Neural cell (in vitro differentiated cells): ENCODE data around the gene SLCO3A1. TPM values are rescaled to one million over a fixed set of nuclear protein-coding genes. Genes with fewer than 3 reads are reported as not detected.
A peak's percentile ranks its signal among the peaks of the same experiment; 100 is the strongest.

Source experiments
- H2AFZ ChIP-seq: fragments of 200-600, 300-800 bp; sonication (generic), shearing (Covaris generic); 2 replicates; pipeline ENCODE4 v1.6.0; 2014; ENCODE audit warnings: low read depth, mild to moderate bottlenecking, antibody characterized with exemption, low read length, moderate library complexity
- H3F3A ChIP-seq: fragments of 200-600 bp; shearing (Covaris generic); 2 replicates; pipeline ENCODE4 v1.6.1; 2016; ENCODE audit warnings: mild to moderate bottlenecking, moderate library complexity, mixed read lengths, antibody characterized with exemption, low read length; ENCODE audit not compliant: insufficient read depth, poor library complexity, severe bottlenecking
- H3K27ac ChIP-seq: fragments of 200-600, 300-800 bp; sonication (generic), shearing (Covaris generic); 2 replicates; pipeline ENCODE4 v1.5.1; 2014; ENCODE audit warnings: mild to moderate bottlenecking, low read length, moderate library complexity
- H3K27me3 ChIP-seq: fragments of 300-800, 200-600 bp; sonication (generic), shearing (Covaris generic); 2 replicates; pipeline ENCODE4 v1.6.0; 2014; ENCODE audit warnings: mild to moderate bottlenecking, low read depth, low read length, moderate library complexity; ENCODE audit not compliant: insufficient read depth
- H3K36me3 ChIP-seq: fragments of 300-800, 200-600 bp; sonication (generic), shearing (Covaris generic); 2 replicates; pipeline ENCODE4 v1.5.1; 2014; ENCODE audit warnings: mild to moderate bottlenecking, antibody characterized with exemption, low read length, moderate library complexity; ENCODE audit not compliant: insufficient read depth
- H3K4me2 ChIP-seq: fragments of 300-800, 200-600 bp; sonication (generic), shearing (Covaris generic); 2 replicates; pipeline ENCODE4 v1.6.0; 2014; ENCODE audit warnings: mild to moderate bottlenecking, low read length
- H3K4me3 ChIP-seq: fragments of 300-800, 200-600 bp; sonication (generic), shearing (Covaris generic); 2 replicates; pipeline ENCODE4 v1.5.1; 2014; ENCODE audit warnings: mild to moderate bottlenecking, low read length, moderate library complexity
- H3K79me2 ChIP-seq: fragments of 200-600 bp; shearing (Covaris generic); replicated peaks from 2 replicates; pipeline ENCODE4 v1.6.0; 2014; ENCODE audit warnings: mild to moderate bottlenecking, low read length, moderate library complexity; ENCODE audit not compliant: insufficient read depth
- H3K9ac ChIP-seq: fragments of 300-800, 200-600 bp; sonication (generic), shearing (Covaris generic); 2 replicates; pipeline ENCODE4 v1.6.1; 2016; ENCODE audit warnings: mild to moderate bottlenecking, low read length, mixed read lengths
- H3K9me2 ChIP-seq: fragments of 200-600 bp; shearing (Covaris generic); 2 replicates; pipeline ENCODE4 v1.6.1; 2016; ENCODE audit warnings: mild to moderate bottlenecking, low read length, mixed read lengths; ENCODE audit not compliant: insufficient read depth
- H3K9me3 ChIP-seq: fragments of 200-600, 300-800 bp; sonication (generic), shearing (Covaris generic); 2 replicates; pipeline ENCODE4 v1.6.1; 2016; ENCODE audit warnings: mild to moderate bottlenecking, mixed run types, low read length, moderate library complexity, mixed read lengths
- H4K20me1 ChIP-seq: fragments of 200-600 bp; shearing (Covaris generic); 2 replicates; pipeline ENCODE4 v1.6.1; 2016; ENCODE audit warnings: mild to moderate bottlenecking, mixed run types; ENCODE audit not compliant: insufficient read depth
- CTCF ChIP-seq: fragments of 450-650 bp; IDR thresholded peaks from 2 replicates; pipeline ENCODE4 v1.5.1; 2014; ENCODE audit warnings: antibody characterized with exemption, mild to moderate bottlenecking, moderate library complexity; ENCODE audit not compliant: poor library complexity, severe bottlenecking
- EP300 ChIP-seq: fragments of 450-650 bp; conservative IDR thresholded peaks from 2 replicates; pipeline ENCODE4 v1.6.1; 2014; ENCODE audit warnings: antibody characterized with exemption, mild to moderate bottlenecking, moderate library complexity; ENCODE audit not compliant: poor library complexity, severe bottlenecking
- EZH2 ChIP-seq: fragments of 200-600, 300-800 bp; shearing (Covaris generic), sonication (generic); IDR thresholded peaks from 2 replicates; pipeline ENCODE4 v1.6.1; 2014; ENCODE audit warnings: antibody characterized with exemption, low read length, borderline replicate concordance, mild to moderate bottlenecking; ENCODE audit not compliant: insufficient read depth, poor library complexity, severe bottlenecking
- MXI1 ChIP-seq: fragments of 450-650 bp; conservative IDR thresholded peaks from 2 replicates; pipeline ENCODE4 v1.6.1; 2014; ENCODE audit warnings: antibody characterized with exemption, mild to moderate bottlenecking; ENCODE audit not compliant: poor library complexity, severe bottlenecking
- POLR2AphosphoS5 ChIP-seq: IDR thresholded peaks from 2 replicates; pipeline ENCODE4 v1.6.1; 2012
- RAD21 ChIP-seq: fragments of 450-650 bp; conservative IDR thresholded peaks from 2 replicates; pipeline ENCODE4 v1.6.1; 2014; ENCODE audit warnings: antibody characterized with exemption, mild to moderate bottlenecking, moderate library complexity
- SMC3 ChIP-seq: fragments of 450-650 bp; conservative IDR thresholded peaks from 2 replicates; pipeline ENCODE4 v1.6.1; 2014; ENCODE audit warnings: antibody characterized with exemption, mild to moderate bottlenecking, moderate library complexity; ENCODE audit not compliant: poor library complexity
- TAF1 ChIP-seq: IDR thresholded peaks from 2 replicates; pipeline ENCODE4 v1.6.1; 2012; ENCODE audit warnings: low read depth
- polyA plus RNA-seq: library from polyadenylated mRNA; depleted of rRNA; stranded (reverse); fragments of >200 nt; gene quantifications from 2 replicates; pipeline ENCODE4 v1.2.3, GENCODE V29; 2014
- TF ChIP-seq, protein P1 (sequence below): IDR thresholded peaks from 2 replicates; pipeline ENCODE4 v1.6.1; 2012; ENCODE audit warnings: borderline replicate concordance

SLCO3A1 gene
- polyA plus RNA-seq, 1 donor from 2014 or later: 14.2 TPM

- H3K9me2 ChIP-seq: no peaks in the 10 kb centered on the region
- no peaks in the 10 kb centered on the region for H3K9me3 ChIP-seq
- no peak overlapping the region for H3K4me2 ChIP-seq
- H3K9ac ChIP-seq: no peak overlapping the region
- no peak for TF ChIP-seq TAF1
- TF ChIP-seq EZH2: no peak
- TF ChIP-seq POLR2AphosphoS5: no peak
- TF ChIP-seq, protein P1, sequence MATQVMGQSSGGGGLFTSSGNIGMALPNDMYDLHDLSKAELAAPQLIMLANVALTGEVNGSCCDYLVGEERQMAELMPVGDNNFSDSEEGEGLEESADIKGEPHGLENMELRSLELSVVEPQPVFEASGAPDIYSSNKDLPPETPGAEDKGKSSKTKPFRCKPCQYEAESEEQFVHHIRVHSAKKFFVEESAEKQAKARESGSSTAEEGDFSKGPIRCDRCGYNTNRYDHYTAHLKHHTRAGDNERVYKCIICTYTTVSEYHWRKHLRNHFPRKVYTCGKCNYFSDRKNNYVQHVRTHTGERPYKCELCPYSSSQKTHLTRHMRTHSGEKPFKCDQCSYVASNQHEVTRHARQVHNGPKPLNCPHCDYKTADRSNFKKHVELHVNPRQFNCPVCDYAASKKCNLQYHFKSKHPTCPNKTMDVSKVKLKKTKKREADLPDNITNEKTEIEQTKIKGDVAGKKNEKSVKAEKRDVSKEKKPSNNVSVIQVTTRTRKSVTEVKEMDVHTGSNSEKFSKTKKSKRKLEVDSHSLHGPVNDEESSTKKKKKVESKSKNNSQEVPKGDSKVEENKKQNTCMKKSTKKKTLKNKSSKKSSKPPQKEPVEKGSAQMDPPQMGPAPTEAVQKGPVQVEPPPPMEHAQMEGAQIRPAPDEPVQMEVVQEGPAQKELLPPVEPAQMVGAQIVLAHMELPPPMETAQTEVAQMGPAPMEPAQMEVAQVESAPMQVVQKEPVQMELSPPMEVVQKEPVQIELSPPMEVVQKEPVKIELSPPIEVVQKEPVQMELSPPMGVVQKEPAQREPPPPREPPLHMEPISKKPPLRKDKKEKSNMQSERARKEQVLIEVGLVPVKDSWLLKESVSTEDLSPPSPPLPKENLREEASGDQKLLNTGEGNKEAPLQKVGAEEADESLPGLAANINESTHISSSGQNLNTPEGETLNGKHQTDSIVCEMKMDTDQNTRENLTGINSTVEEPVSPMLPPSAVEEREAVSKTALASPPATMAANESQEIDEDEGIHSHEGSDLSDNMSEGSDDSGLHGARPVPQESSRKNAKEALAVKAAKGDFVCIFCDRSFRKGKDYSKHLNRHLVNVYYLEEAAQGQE: no peak
- TF ChIP-seq SMC3: no peak
- no peaks in the 10 kb centered on the region for H3F3A ChIP-seq
- H3K4me3 ChIP-seq: no peak overlapping the region
- no peaks in the 10 kb centered on the region for H3K36me3 ChIP-seq
- H2AFZ ChIP-seq: no peak overlapping the region
- no peaks in the 10 kb centered on the region for H4K20me1 ChIP-seq
- H3K79me2 ChIP-seq: peaks cover 55% of the 10 kb centered on the region
- no peak overlapping the region for H3K27ac ChIP-seq
- no peaks in the 10 kb centered on the region for H3K27me3 ChIP-seq
These were observed 155.7 kb downstream of the SLCO3A1 start for GRCh38 chr15:92009162-92009561.

GRCh38 chr15:92011611-92012367 is 158.3 kb downstream of the SLCO3A1 start:
- Histone ChIP-seq H3K4me3 (peak overlapping the region; percentile 49), H3K27me3 (no peaks in the 10 kb centered on the region), H3K4me2 (peak overlapping the region; percentile 42), H4K20me1 (no peaks in the 10 kb centered on the region), H3K9ac (peak overlapping the region; percentile 47), H3K79me2 (peaks cover 40% of the 10 kb centered on the region), H3K27ac (peak overlapping the region; percentile 80), H3K36me3 (no peaks in the 10 kb centered on the region), H3F3A (no peaks in the 10 kb centered on the region), H2AFZ (peak overlapping the region; percentile 1), H3K9me2 (no peaks in the 10 kb centered on the region), H3K9me3 (no peaks in the 10 kb centered on the region)
- TF ChIP-seq RAD21 (peak; percentile 23), SMC3 (peak; percentile 34), POLR2AphosphoS5 (peak; percentile 36), TAF1 (peak; percentile 31), EZH2 (no peak), EP300 (peak; percentile 54), CTCF (peak; percentile 22), MXI1 (peak; percentile 19)
- TF ChIP-seq, protein P1: no peak
